Measurements from ENCODE around the gene PDXP. TPM values are rescaled to one million over a fixed set of nuclear protein-coding genes. Genes with fewer than 3 reads are reported as not detected.

PDXP gene
- total and polyA plus RNA-seq, 2 of the 13 experiments (the other 11 are each of a cell fraction or from before 2014, with no cell fraction given) = 58.2 to 70.6 TPM

DNA sequence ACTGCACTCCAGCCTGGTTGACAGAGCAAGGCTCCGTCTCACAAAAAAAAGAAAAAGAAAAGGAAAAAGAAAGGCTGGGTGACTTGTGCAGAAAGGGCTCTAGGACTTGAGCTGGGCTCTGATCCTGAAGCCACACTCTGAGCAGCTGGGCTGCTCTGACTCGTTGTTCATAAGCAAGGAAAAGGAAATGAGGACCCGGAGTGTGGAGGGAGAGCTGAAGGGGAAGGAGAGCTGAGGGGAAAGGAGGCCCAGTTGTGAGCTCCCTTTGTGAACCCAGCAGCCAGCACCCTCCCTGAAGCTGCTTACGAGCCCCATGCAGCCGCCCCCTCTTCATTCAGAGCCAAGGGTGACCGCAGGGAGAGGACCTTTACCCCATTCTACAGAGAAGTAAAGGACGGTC lies 31.4 kb upstream of the PDXP start:
- Histone ChIP-seq H3K27ac (ENCODE audit: extremely low read length, insufficient read depth, low read length) (no peak overlapping the region), H4K20me1 (ENCODE audit: insufficient read depth, low read length) (no peaks in the 10 kb centered on the region), H3K79me2 (ENCODE audit: insufficient read depth, low read length) (no peaks in the 10 kb centered on the region), H3K9ac (ENCODE audit: insufficient read depth, low read depth, low read length) (no peak overlapping the region), H3K4me1 (ENCODE audit: insufficient read depth, low read length) (peaks cover 28% of the 10 kb centered on the region), H3K9me3 (ENCODE audit: low read length) (no peaks in the 10 kb centered on the region), H3K4me3 (replicated peaks in 1 of 3; ENCODE audit: insufficient read depth in 1 of 3, low read depth in 2 of 3, low read length in 3 of 3) (no peak overlapping the region), H3K27me3 (ENCODE audit: control insufficient read depth in 1 of 2, insufficient read depth in 2 of 2, low read length in 2 of 2) (no peaks in the 10 kb centered on the region), H3K4me2 (ENCODE audit: low read depth, low read length) (no peak overlapping the region), H2AFZ (ENCODE audit: low read length) (no peak overlapping the region), H3K36me3 (replicated peaks in 1 of 2; ENCODE audit: control insufficient read depth in 1 of 2, insufficient read depth in 2 of 2, low read length in 2 of 2) (peaks cover 2 to 9% of the 10 kb centered on the region in 2 experiments; a peak in 3 of 5 replicates)
- 92% methylated on average over 7 of the region's 7 CpGs for WGBS (ENCODE audit: low lambda C conversion rate)
- TF ChIP-seq, protein P1, sequence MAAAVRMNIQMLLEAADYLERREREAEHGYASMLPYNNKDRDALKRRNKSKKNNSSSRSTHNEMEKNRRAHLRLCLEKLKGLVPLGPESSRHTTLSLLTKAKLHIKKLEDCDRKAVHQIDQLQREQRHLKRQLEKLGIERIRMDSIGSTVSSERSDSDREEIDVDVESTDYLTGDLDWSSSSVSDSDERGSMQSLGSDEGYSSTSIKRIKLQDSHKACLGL (CRISPR knock-in tag; IDR thresholded peaks at IDR 0.05) = no peak
- TF ChIP-seq ZNF678 (CRISPR knock-in tag; IDR thresholded peaks at IDR 0.05) = no peak
- peak; percentile 16 for TF ChIP-seq AGO2 (optimal IDR thresholded peaks at IDR 0.05; ENCODE audit: low read depth, low read length)
- DNase-seq (ENCODE audit: low spot score) (no peak), FAIRE-seq (no peak), ATAC-seq (no peak)
- ChIA-PET CTCF (ENCODE audit: low intra/inter-chr PET ratio, low total read pairs) (no interaction called here), POLR2A (interaction anchor here (1.0 to 2.8 kb wide), 2 partner anchors 19 to 31 kb away, joined by 3 to 7 read pairs; partner anchors contain the start of gene GGA1)
- in situ Hi-C loops (cut with HindIII; ENCODE audit: extremely low pct_ligation_motif_present, low pct_unique_long_range_greater_than_20kb) = no loop called here
- intact Hi-C loops (cut with micrococcal nuclease; ENCODE audit: unreplicated experiment) = no loop called here
- no TSS peak for BruUV-seq (replicated peaks)

DNA sequence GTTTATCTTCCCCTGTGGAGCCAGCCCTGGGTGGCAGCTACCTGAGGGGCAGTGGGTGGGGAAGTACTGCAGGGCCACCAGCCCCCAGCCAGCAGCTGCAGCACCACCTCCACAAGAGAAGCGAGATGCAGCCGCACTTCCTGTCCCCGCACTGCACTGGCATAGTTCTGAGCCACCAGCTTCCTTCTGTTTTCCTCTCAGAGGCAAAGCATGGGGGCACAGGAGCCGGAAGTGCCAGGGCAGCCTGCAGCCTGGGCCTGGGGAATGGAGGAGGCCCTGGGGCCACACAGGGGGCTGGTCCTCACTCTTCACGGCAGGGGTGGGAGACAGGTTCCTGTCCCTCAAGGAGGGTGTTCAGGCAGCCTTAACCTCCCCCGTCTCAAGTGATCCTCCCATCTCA lies 31.0 kb upstream of the PDXP start:
- intact Hi-C loops (cut with micrococcal nuclease; ENCODE audit: unreplicated experiment) (no loop called here), in situ Hi-C loops (cut with HindIII; ENCODE audit: extremely low pct_ligation_motif_present, low pct_unique_long_range_greater_than_20kb) (no loop called here)
- DNase-seq (ENCODE audit: low spot score) (no peak), FAIRE-seq (no peak), ATAC-seq (no peak)
- no peak overlapping the region for H3K27ac ChIP-seq (ENCODE audit: extremely low read length, insufficient read depth, low read length)
- no peak overlapping the region for H3K4me3 ChIP-seq (replicated peaks in 1 of 3; ENCODE audit: insufficient read depth in 1 of 3, low read depth in 2 of 3, low read length in 3 of 3)
- no peak overlapping the region for H2AFZ ChIP-seq (ENCODE audit: low read length)
- no peak overlapping the region for H3K4me2 ChIP-seq (ENCODE audit: low read depth, low read length)
- POLR2A ChIA-PET = interaction anchor here (1.0 to 2.8 kb wide), 2 partner anchors 19 to 30 kb away, joined by 3 to 7 read pairs; partner anchors contain the start of gene GGA1
- no peak overlapping the region for H3K9ac ChIP-seq (ENCODE audit: insufficient read depth, low read depth, low read length)
- H3K36me3 ChIP-seq (replicated peaks in 1 of 2; ENCODE audit: control insufficient read depth in 1 of 2, insufficient read depth in 2 of 2, low read length in 2 of 2) = peaks cover 2 to 9% of the 10 kb centered on the region in 2 experiments; a peak in 3 of 5 replicates
- BruUV-seq (replicated peaks) = no TSS peak
- H3K9me3 ChIP-seq (ENCODE audit: low read length) = no peaks in the 10 kb centered on the region
- WGBS (ENCODE audit: low lambda C conversion rate) = 100% methylated on average over 3 of the region's 6 CpGs
- no peak for TF ChIP-seq ZFP90 (CRISPR knock-in tag; IDR thresholded peaks at IDR 0.05; ENCODE audit: borderline replicate concordance)
- TF ChIP-seq TEAD2 (CRISPR knock-in tag; IDR thresholded peaks at IDR 0.05) = no peak
- no peak for TF ChIP-seq NCOA5 (CRISPR knock-in tag; IDR thresholded peaks at IDR 0.05)
- no peak for TF ChIP-seq ZNF10 (CRISPR knock-in tag; IDR thresholded peaks at IDR 0.05; ENCODE audit: borderline replicate concordance, low read depth)
- TF ChIP-seq SNAPC2 (CRISPR knock-in tag; IDR thresholded peaks at IDR 0.05) = no peak
- TF ChIP-seq ZC3H13 (CRISPR knock-in tag; IDR thresholded peaks at IDR 0.05) = no peak
- no peak for TF ChIP-seq HNRNPH1 (optimal IDR thresholded peaks at IDR 0.05; ENCODE audit: low read depth, low read length)
- TF ChIP-seq AGO2 (optimal IDR thresholded peaks at IDR 0.05; ENCODE audit: low read depth, low read length) = peak; percentile 68
- TF ChIP-seq RBFOX2 (IDR thresholded peaks at IDR 0.05; ENCODE audit: low read depth, low read length) = 0 out of 2 replicates have a peak, but pooled peaks have one; percentile 22
- CTCF ChIA-PET (ENCODE audit: low intra/inter-chr PET ratio, low total read pairs) = no interaction called here
- H4K20me1 ChIP-seq (ENCODE audit: insufficient read depth, low read length) = no peaks in the 10 kb centered on the region
- peaks cover 32% of the 10 kb centered on the region for H3K4me1 ChIP-seq (ENCODE audit: insufficient read depth, low read length)
- H3K79me2 ChIP-seq (ENCODE audit: insufficient read depth, low read length) = no peaks in the 10 kb centered on the region
- no peaks in the 10 kb centered on the region for H3K27me3 ChIP-seq (ENCODE audit: control insufficient read depth in 1 of 2, insufficient read depth in 2 of 2, low read length in 2 of 2)

Measured in HepG2 (cell line).